HepG2 (cell line): ENCODE data around the gene WASHC3. TPM values are rescaled to one million over a fixed set of nuclear protein-coding genes. Genes with fewer than 3 reads are reported as not detected.
"Not testable (repeated sequence)": the region's sequence is repeated elsewhere in the genome, so short reads cannot be mapped to it uniquely, and the experiment has no call there.

Source experiments
- ATAC-seq: fragments of 200-7000 bp; cut with Tn5 transposase; 3 replicates; pipeline ENCODE4 v1.9.1; 2020; ENCODE audit warnings: mild to moderate bottlenecking, moderate library complexity
- BruUV-seq: library from RNA; stranded (reverse); fragments of 400-500 nt; replicated peaks from 2 replicates; lab custom pipeline; 2021; lab: Mats Ljungman, UMichigan
- CTCF ChIA-PET: fragments of 300-600 bp; formaldehyde crosslinking; extraction: SDS; loops from one replicate; lab custom pipeline; 2021; ENCODE audit warnings: low total read pairs, inconsistent platforms, low intra/inter-chr PET ratio; lab: Yijun Ruan, JAX
- POLR2A ChIA-PET: fragments of 350-600 bp; sonication (Branson Sonifier 250); formaldehyde crosslinking; loops from one replicate; lab custom pipeline; 2020; ENCODE audit warnings: antibody characterized with exemption, inconsistent platforms; lab: Yijun Ruan, JAX
- DNase-seq: peaks from one replicate; pipeline ENCODE4 v3.0.0-alpha.2; 2015; ENCODE audit warnings: low spot score
- FAIRE-seq: peaks from 3 replicates; lab custom pipeline; 2011; peaks lifted over from hg19 to GRCh38; lab: Jason Lieb, UNC
- H2AFZ ChIP-seq: one replicate; pipeline ENCODE4 v1.6.1; 2011; ENCODE audit warnings: low read length, inconsistent platforms
- H3K27ac ChIP-seq: fragments of 300-600 bp; 3 replicates; pipeline ENCODE4 v1.8.0; 2011; ENCODE audit warnings: mixed run types, mild to moderate bottlenecking, mixed read lengths, low read length, inconsistent platforms; ENCODE audit not compliant: insufficient read depth; ENCODE audit errors: extremely low read length
- H3K27me3 ChIP-seq, 2 experiments: fragments of 200-600 bp in 1 of 2; 2 replicates in 1 of 2; 3 replicates in 1 of 2; pipeline versions ENCODE4 v1.6.0 to v1.8.0; 2011; ENCODE audit warnings: low read length in 2 of 2, mild to moderate bottlenecking in 2 of 2, moderate library complexity in 2 of 2, inconsistent platforms in 1 of 2; ENCODE audit not compliant: insufficient read depth in 2 of 2, control insufficient read depth in 1 of 2
- H3K36me3 ChIP-seq, 2 experiments: fragments of 200-600 bp in 1 of 2; replicated peaks in 1 of 2; 2 replicates in 1 of 2; 3 replicates in 1 of 2; pipeline versions ENCODE4 v1.5.1 to v1.8.0; 2011; ENCODE audit warnings: low read length in 2 of 2, inconsistent platforms in 1 of 2; ENCODE audit not compliant: insufficient read depth in 2 of 2, control insufficient read depth in 1 of 2
- H3K4me1 ChIP-seq: 2 replicates; pipeline ENCODE4 v1.5.1; 2012; ENCODE audit warnings: low read length, inconsistent platforms; ENCODE audit not compliant: insufficient read depth
- H3K4me2 ChIP-seq: 2 replicates; pipeline ENCODE4 v1.6.0; 2011; ENCODE audit warnings: low read depth, low read length, inconsistent platforms
- H3K4me3 ChIP-seq, 3 experiments: fragments of 200-600 bp in 1 of 3; sonication (generic), shearing (Covaris generic) in 1 of 3; replicated peaks in 1 of 3; 2 replicates each; pipeline ENCODE4 v1.5.1; 2011 to 2016; ENCODE audit warnings: low read length in 3 of 3, inconsistent platforms in 2 of 3, low read depth in 2 of 3, mild to moderate bottlenecking in 2 of 3, control low read depth in 1 of 3, mixed read lengths in 1 of 3; ENCODE audit not compliant: insufficient read depth in 1 of 3
- H3K79me2 ChIP-seq: one replicate; pipeline ENCODE4 v1.6.1; 2011; ENCODE audit warnings: low read length, inconsistent platforms; ENCODE audit not compliant: insufficient read depth
- H3K9ac ChIP-seq: 2 replicates; pipeline ENCODE4 v1.6.0; 2011; ENCODE audit warnings: mild to moderate bottlenecking, low read depth, low read length, inconsistent platforms; ENCODE audit not compliant: insufficient read depth
- H3K9me3 ChIP-seq: 2 replicates; pipeline ENCODE4 v1.5.1; 2012; ENCODE audit warnings: mild to moderate bottlenecking, low read length
- H4K20me1 ChIP-seq: 2 replicates; pipeline ENCODE4 v1.6.0; 2011; ENCODE audit warnings: inconsistent platforms, mild to moderate bottlenecking, low read length, moderate library complexity; ENCODE audit not compliant: insufficient read depth
- ARID4A ChIP-seq: sonication (generic); formaldehyde crosslinking; IDR thresholded peaks from 2 replicates; pipeline ENCODE4 v1.5.0; 2020; ENCODE audit warnings: mild to moderate bottlenecking, missing genetic modification reagents, borderline replicate concordance
- CTCF ChIP-seq: sonication (generic); formaldehyde crosslinking; IDR thresholded peaks from 2 replicates; pipeline ENCODE4 v1.5.0; 2020; ENCODE audit warnings: mild to moderate bottlenecking, missing genetic modification reagents, moderate library complexity
- TEF ChIP-seq: sonication (generic); formaldehyde crosslinking; IDR thresholded peaks from 2 replicates; pipeline ENCODE4 v1.5.0; 2020; ENCODE audit warnings: missing genetic modification reagents
- ZNF503 ChIP-seq: sonication (generic); formaldehyde crosslinking; IDR thresholded peaks from 2 replicates; pipeline ENCODE4 v1.4.0; 2020; ENCODE audit warnings: missing genetic modification reagents
- WGBS: methylation state at CpG from one replicate; pipeline ENCODE4 v1.1.6; 2017; ENCODE audit warnings: low lambda C conversion rate; 5-methylcytosine and 5-hydroxymethylcytosine counted together
- in situ Hi-C: cut with HindIII; loops from 2 replicates; pipeline ENCODE4 v1.10.0; 2017; ENCODE audit warnings: low pct_unique_long_range_greater_than_20kb; ENCODE audit not compliant: extremely low pct_ligation_motif_present
- intact Hi-C: fragments of 100-400 bp; cut with micrococcal nuclease; formaldehyde crosslinking; loops from one replicate; pipeline ENCODE4 v1.10.0; 2022; ENCODE audit not compliant: unreplicated experiment
- polyA plus RNA-seq, 8 experiments: library from polyadenylated mRNA; depleted of rRNA in 3 of 8; stranded (reverse) in 7 of 8; unstranded in 1 of 8; fragments of >200 nt; fragmentation: Illumina TruSeq in 4 of 8; extraction: Trizol in 4 of 8; gene quantifications; 2 replicates each; pipeline versions ENCODE4 v1.2.1 to v1.2.3, GENCODE V29; 2011 to 2016; ENCODE audit warnings: low read depth in 4 of 8, missing spikeins in 1 of 8, mixed read lengths in 1 of 8; ENCODE audit not compliant: insufficient read depth in 1 of 8
- total RNA-seq, 5 experiments: library from RNA; depleted of rRNA; stranded (reverse); fragments of >200 nt; fragmentation: Illumina TruSeq; extraction: Trizol; gene quantifications; 2 replicates each; pipeline ENCODE4 v1.2.3, GENCODE V29; 2016; ENCODE audit warnings: low read depth in 1 of 5

WASHC3 gene
- total and polyA plus RNA-seq, 2 of the 13 experiments (the other 11 are each of a cell fraction or from before 2014, with no cell fraction given) = 32.7 to 47.3 TPM

GRCh38 chr12:102021540-102022246, 40.1 kb downstream of the WASHC3 start (continued):
- TF ChIP-seq TEF (CRISPR knock-in tag) (no peak), CTCF (no peak)
- TF ChIP-seq, all 625 proteins: peak for 0

- intact Hi-C loops, CTCF ChIA-PET, H3K27me3 ChIP-seq, DNase-seq, H3K4me3 ChIP-seq, BruUV-seq, H2AFZ ChIP-seq, H3K36me3 ChIP-seq, H4K20me1 ChIP-seq, H3K9me3 ChIP-seq, H3K79me2 ChIP-seq, ATAC-seq, FAIRE-seq, H3K27ac ChIP-seq, in situ Hi-C loops, H3K9ac ChIP-seq, POLR2A ChIA-PET, H3K4me2 ChIP-seq, H3K4me1 ChIP-seq: not testable (repeated sequence)
- 98% methylated on average over 5 of the region's 5 CpGs for WGBS
Observed at GRCh38 chr12:102018607-102019006, 43.2 kb downstream of the WASHC3 start.

GRCh38 chr12:102016472-102016871, 45.3 kb downstream of the WASHC3 start:
- Histone ChIP-seq H2AFZ (no peak overlapping the region), H3K9me3 (no peaks in the 10 kb centered on the region), H3K27me3 (no peaks in the 10 kb centered on the region), H3K4me3 (no peak overlapping the region), H3K9ac (no peak overlapping the region), H3K4me1 (no peaks in the 10 kb centered on the region), H3K36me3 (no peaks in the 10 kb centered on the region), H3K27ac (no peak overlapping the region), H4K20me1 (no peaks in the 10 kb centered on the region), H3K4me2 (no peak overlapping the region), H3K79me2 (no peaks in the 10 kb centered on the region)
- intact Hi-C loops = no loop called here
- FAIRE-seq (no peak), DNase-seq (no peak), ATAC-seq (no peak)
- 100% methylated on average over 1 of the region's 1 CpG for WGBS
- POLR2A ChIA-PET = no interaction called here
- in situ Hi-C loops = no loop called here
- CTCF ChIA-PET = no interaction called here
- no TSS peak for BruUV-seq
- TF ChIP-seq ARID4A (CRISPR knock-in tag) (no peak), ZNF503 (CRISPR knock-in tag) (no peak)
